ENCODE results near the gene WDR72.

DNA sequence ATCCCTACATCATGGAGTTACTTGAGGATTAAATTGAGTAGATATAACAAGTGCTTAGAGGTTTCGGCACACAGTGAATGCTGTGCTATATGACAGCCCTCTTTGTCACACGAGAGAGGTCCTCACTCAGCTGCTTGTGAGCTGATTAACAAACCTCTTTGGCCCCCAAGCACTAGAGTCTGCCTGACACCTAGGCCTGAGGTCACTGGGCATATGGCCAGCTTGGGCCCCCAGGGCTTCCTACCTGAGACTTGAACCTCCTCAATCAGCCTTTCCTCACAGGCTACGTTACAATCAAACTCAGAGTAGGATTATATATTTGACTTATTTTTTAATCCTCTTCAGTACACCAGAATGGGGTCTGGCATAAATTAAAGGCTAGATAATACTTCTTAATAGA, 88.8 kb downstream of the WDR72 start:
- TF ChIP-seq POLR2A (IDR thresholded peaks at IDR 0.05): no peak
- TF ChIP-seq, protein P1, sequence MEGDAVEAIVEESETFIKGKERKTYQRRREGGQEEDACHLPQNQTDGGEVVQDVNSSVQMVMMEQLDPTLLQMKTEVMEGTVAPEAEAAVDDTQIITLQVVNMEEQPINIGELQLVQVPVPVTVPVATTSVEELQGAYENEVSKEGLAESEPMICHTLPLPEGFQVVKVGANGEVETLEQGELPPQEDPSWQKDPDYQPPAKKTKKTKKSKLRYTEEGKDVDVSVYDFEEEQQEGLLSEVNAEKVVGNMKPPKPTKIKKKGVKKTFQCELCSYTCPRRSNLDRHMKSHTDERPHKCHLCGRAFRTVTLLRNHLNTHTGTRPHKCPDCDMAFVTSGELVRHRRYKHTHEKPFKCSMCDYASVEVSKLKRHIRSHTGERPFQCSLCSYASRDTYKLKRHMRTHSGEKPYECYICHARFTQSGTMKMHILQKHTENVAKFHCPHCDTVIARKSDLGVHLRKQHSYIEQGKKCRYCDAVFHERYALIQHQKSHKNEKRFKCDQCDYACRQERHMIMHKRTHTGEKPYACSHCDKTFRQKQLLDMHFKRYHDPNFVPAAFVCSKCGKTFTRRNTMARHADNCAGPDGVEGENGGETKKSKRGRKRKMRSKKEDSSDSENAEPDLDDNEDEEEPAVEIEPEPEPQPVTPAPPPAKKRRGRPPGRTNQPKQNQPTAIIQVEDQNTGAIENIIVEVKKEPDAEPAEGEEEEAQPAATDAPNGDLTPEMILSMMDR (IDR thresholded peaks at IDR 0.05): no peak
- TF ChIP-seq POLR2AphosphoS5 (IDR thresholded peaks at IDR 0.05): no peak
- no peak for TF ChIP-seq EP300 (IDR thresholded peaks at IDR 0.05)

Measured in gastroesophageal sphincter (tissue), 3 donors.